ENCODE data around the gene CDK11A. TPM values are rescaled to one million over a fixed set of nuclear protein-coding genes. Genes with fewer than 3 reads are reported as not detected.

CDK11A gene
- total RNA-seq, result 12.5 and 25.0 TPM in 2 replicates

GRCh38 chr1:1724035-1724864 lies at the start of gene CDK11A:
TSS of gene CDK11A (minus strand) at chr1:1724357. CDS start at chr1:1722818, 1,539 bp downstream.

GRCh38 chr1:1692714-1693647 lies 31.2 kb downstream of the CDK11A start, which contains the start of gene SLC35E2B:
TSS of gene SLC35E2B (minus strand) at chr1:1692795. CDS start at chr1:1676699, 16,096 bp downstream.

GRCh38 chr1:1658583-1659549 lies 65.3 kb downstream of the CDK11A start, which contains the start of gene CDK11B:
TSS of gene CDK11B (minus strand) at chr1:1659004. CDS start at chr1:1657485, 1,519 bp downstream.

Other genes starting within 250 kb of the CDK11A start
- gene ATAD3A, start 212.2 kb downstream of the CDK11A start, total RNA-seq, result 25.1 and 32.7 TPM in 2 replicates
- gene TMEM240, start 183.7 kb downstream of the CDK11A start, total RNA-seq, result 4.5 and 5.5 TPM in 2 replicates
- 84.6 and 87.3 TPM in 2 replicates for gene SSU72, start 149.5 kb downstream of the CDK11A start, total RNA-seq
- gene FNDC10, start 124.2 kb downstream of the CDK11A start, total RNA-seq, result 1.6 and 4.1 TPM in 2 replicates
- 49.2 and 125 TPM in 2 replicates for gene MIB2, start 108.9 kb downstream of the CDK11A start, total RNA-seq
- gene MMP23B, start 92.2 kb downstream of the CDK11A start, total RNA-seq, result 2.5 and 8.3 TPM in 2 replicates
- gene CDK11B, start 65.4 kb downstream of the CDK11A start, total RNA-seq, result 8.3 and 10.5 TPM in 2 replicates
- gene SLC35E2B, start 31.6 kb downstream of the CDK11A start, total RNA-seq, result 28.8 and 59.7 TPM in 2 replicates
- gene NADK, start 54.1 kb upstream of the CDK11A start, total RNA-seq, result 31.1 and 60.2 TPM in 2 replicates
- 86.8 and 113 TPM in 2 replicates for gene GNB1, start 166.7 kb upstream of the CDK11A start, total RNA-seq
- gene CALML6, start 190.9 kb upstream of the CDK11A start, total RNA-seq, result 0.15 and 0.50 TPM in 2 replicates
- 0.15 and 0.17 TPM in 2 replicates for gene TMEM52, start 194.9 kb upstream of the CDK11A start, total RNA-seq

Data from smooth muscle cell of trachea (primary cell).